HepG2 (cell line): ENCODE data around the gene KDELR3. TPM values are rescaled to one million over a fixed set of nuclear protein-coding genes. Genes with fewer than 3 reads are reported as not detected.

Experiments used
- CENPBD1 ChIP-seq: sonication (generic); formaldehyde crosslinking; IDR thresholded peaks from 2 replicates; pipeline ENCODE4 v1.8.0; 2022; ENCODE audit warnings: missing genetic modification reagents, low read depth, mild to moderate bottlenecking, borderline replicate concordance
- FOXK1 ChIP-seq: sonication (generic); formaldehyde crosslinking; IDR thresholded peaks from 2 replicates; pipeline ENCODE4 v1.4.0; 2020; ENCODE audit warnings: low read depth, missing genetic modification reagents, borderline replicate concordance
- HNRNPL ChIP-seq: fragments of 200-400 bp; formaldehyde crosslinking; IDR thresholded peaks from 2 replicates; pipeline ENCODE4 v1.6.1; 2017; ENCODE audit warnings: mild to moderate bottlenecking, low read depth, low read length
- RELA ChIP-seq: sonication (generic); formaldehyde crosslinking; IDR thresholded peaks from 2 replicates; pipeline ENCODE4 v1.4.0; 2020; ENCODE audit warnings: missing genetic modification reagents
- SALL2 ChIP-seq: sonication (generic); formaldehyde crosslinking; IDR thresholded peaks from 2 replicates; pipeline ENCODE4 v1.8.1; 2023; ENCODE audit warnings: mild to moderate bottlenecking, missing genetic modification reagents, inconsistent platforms
- ZNF225 ChIP-seq: sonication (generic); formaldehyde crosslinking; IDR thresholded peaks from 2 replicates; pipeline ENCODE4 v1.4.0; 2020; ENCODE audit warnings: mild to moderate bottlenecking, missing genetic modification reagents
- polyA plus RNA-seq, 8 experiments: library from polyadenylated mRNA; depleted of rRNA in 3 of 8; stranded (reverse) in 7 of 8; unstranded in 1 of 8; fragments of >200 nt; fragmentation: Illumina TruSeq in 4 of 8; extraction: Trizol in 4 of 8; gene quantifications; 2 replicates each; pipeline versions ENCODE4 v1.2.1 to v1.2.3, GENCODE V29; 2011 to 2016; ENCODE audit warnings: low read depth in 4 of 8, missing spikeins in 1 of 8, mixed read lengths in 1 of 8; ENCODE audit not compliant: insufficient read depth in 1 of 8
- total RNA-seq, 5 experiments: library from RNA; depleted of rRNA; stranded (reverse); fragments of >200 nt; fragmentation: Illumina TruSeq; extraction: Trizol; gene quantifications; 2 replicates each; pipeline ENCODE4 v1.2.3, GENCODE V29; 2016; ENCODE audit warnings: low read depth in 1 of 5
- TF ChIP-seq, protein P1 (sequence below): sonication (generic); formaldehyde crosslinking; IDR thresholded peaks from 2 replicates; pipeline ENCODE4 v1.5.0; 2020; ENCODE audit warnings: mild to moderate bottlenecking, missing genetic modification reagents
- TF ChIP-seq, protein P2 (sequence below), 2 experiments: fragments of 450-650 bp in 1 of 2; sonication (generic) in 1 of 2; formaldehyde crosslinking in 1 of 2; IDR thresholded peaks; 2 replicates each; pipeline versions ENCODE4 v1.6.1 to v1.8.0; 2016 to 2022; ENCODE audit warnings: antibody characterized with exemption in 1 of 2, mild to moderate bottlenecking in 1 of 2, missing genetic modification reagents in 1 of 2
- TF ChIP-seq, protein P3 (sequence below): sonication (generic); formaldehyde crosslinking; IDR thresholded peaks from 2 replicates; pipeline ENCODE4 v1.5.0; 2020; ENCODE audit warnings: mild to moderate bottlenecking, missing genetic modification reagents, borderline replicate concordance

KDELR3 gene
- total and polyA plus RNA-seq, 2 of the 13 experiments (the other 11 are each of a cell fraction or from before 2014, with no cell fraction given) = 24.2 to 65.7 TPM

DNA sequence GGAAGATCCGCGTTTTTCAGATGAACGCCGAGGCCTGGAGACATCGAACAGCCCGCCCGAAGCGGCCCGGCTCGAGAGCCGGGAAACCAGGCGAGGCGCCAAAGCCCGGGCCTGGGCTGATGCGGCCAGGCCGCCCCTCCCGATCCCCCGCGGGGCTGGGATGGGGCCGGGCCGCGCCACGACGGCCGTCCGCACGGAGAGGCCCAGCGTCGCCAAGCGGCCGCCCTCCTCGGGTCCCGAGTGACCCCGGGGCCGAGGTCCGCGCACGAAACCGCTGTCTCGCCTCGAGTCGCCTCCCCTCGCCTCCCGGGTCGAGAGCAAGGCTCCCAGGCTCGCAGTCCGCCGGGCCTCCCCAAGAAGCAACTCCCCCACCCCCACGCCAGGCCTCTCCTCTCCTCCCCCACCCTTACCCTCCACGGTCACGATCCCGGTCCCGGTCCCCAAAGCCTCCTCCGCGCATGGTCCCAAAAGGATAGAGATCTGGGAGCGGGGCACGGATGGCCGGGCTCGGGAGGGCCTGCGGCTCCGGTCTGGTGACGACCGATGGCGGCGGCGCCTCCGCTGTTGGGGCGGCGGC is 37.7 kb downstream of the KDELR3 start (continued):
- TF ChIP-seq, protein P1, sequence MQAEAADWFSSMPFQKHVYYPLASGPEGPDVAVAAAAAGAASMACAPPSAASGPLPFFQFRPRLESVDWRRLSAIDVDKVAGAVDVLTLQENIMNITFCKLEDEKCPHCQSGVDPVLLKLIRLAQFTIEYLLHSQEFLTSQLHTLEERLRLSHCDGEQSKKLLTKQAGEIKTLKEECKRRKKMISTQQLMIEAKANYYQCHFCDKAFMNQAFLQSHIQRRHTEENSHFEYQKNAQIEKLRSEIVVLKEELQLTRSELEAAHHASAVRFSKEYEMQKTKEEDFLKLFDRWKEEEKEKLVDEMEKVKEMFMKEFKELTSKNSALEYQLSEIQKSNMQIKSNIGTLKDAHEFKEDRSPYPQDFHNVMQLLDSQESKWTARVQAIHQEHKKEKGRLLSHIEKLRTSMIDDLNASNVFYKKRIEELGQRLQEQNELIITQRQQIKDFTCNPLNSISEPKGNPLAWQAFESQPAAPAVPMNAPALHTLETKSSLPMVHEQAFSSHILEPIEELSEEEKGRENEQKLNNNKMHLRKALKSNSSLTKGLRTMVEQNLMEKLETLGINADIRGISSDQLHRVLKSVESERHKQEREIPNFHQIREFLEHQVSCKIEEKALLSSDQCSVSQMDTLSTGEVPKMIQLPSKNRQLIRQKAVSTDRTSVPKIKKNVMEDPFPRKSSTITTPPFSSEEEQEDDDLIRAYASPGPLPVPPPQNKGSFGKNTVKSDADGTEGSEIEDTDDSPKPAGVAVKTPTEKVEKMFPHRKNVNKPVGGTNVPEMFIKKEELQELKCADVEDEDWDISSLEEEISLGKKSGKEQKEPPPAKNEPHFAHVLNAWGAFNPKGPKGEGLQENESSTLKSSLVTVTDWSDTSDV (CRISPR knock-in tag) = no peak
- TF ChIP-seq HNRNPL (0 out of 2 replicates have a peak, but pooled peaks have one; percentile 35), CENPBD1 (CRISPR knock-in tag) (no peak), SALL2 (CRISPR knock-in tag) (0 out of 2 replicates have a peak, but pooled peaks have one; percentile 12), RELA (CRISPR knock-in tag) (no peak), ZNF225 (CRISPR knock-in tag) (peak; percentile 48; the same call in 1 of the 2 replicates), FOXK1 (CRISPR knock-in tag) (no peak)
- TF ChIP-seq, protein P2, sequence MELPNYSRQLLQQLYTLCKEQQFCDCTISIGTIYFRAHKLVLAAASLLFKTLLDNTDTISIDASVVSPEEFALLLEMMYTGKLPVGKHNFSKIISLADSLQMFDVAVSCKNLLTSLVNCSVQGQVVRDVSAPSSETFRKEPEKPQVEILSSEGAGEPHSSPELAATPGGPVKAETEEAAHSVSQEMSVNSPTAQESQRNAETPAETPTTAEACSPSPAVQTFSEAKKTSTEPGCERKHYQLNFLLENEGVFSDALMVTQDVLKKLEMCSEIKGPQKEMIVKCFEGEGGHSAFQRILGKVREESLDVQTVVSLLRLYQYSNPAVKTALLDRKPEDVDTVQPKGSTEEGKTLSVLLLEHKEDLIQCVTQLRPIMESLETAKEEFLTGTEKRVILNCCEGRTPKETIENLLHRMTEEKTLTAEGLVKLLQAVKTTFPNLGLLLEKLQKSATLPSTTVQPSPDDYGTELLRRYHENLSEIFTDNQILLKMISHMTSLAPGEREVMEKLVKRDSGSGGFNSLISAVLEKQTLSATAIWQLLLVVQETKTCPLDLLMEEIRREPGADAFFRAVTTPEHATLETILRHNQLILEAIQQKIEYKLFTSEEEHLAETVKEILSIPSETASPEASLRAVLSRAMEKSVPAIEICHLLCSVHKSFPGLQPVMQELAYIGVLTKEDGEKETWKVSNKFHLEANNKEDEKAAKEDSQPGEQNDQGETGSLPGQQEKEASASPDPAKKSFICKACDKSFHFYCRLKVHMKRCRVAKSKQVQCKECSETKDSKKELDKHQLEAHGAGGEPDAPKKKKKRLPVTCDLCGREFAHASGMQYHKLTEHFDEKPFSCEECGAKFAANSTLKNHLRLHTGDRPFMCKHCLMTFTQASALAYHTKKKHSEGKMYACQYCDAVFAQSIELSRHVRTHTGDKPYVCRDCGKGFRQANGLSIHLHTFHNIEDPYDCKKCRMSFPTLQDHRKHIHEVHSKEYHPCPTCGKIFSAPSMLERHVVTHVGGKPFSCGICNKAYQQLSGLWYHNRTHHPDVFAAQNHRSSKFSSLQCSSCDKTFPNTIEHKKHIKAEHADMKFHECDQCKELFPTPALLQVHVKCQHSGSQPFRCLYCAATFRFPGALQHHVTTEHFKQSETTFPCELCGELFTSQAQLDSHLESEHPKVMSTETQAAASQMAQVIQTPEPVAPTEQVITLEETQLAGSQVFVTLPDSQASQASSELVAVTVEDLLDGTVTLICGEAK (IDR thresholded peaks at IDR 0.05) = no peak
- TF ChIP-seq, protein P2 (CRISPR knock-in tag; IDR thresholded peaks at IDR 0.05) = peak; percentile 42; the same call in 1 of the 2 replicates
- TF ChIP-seq, protein P3, sequence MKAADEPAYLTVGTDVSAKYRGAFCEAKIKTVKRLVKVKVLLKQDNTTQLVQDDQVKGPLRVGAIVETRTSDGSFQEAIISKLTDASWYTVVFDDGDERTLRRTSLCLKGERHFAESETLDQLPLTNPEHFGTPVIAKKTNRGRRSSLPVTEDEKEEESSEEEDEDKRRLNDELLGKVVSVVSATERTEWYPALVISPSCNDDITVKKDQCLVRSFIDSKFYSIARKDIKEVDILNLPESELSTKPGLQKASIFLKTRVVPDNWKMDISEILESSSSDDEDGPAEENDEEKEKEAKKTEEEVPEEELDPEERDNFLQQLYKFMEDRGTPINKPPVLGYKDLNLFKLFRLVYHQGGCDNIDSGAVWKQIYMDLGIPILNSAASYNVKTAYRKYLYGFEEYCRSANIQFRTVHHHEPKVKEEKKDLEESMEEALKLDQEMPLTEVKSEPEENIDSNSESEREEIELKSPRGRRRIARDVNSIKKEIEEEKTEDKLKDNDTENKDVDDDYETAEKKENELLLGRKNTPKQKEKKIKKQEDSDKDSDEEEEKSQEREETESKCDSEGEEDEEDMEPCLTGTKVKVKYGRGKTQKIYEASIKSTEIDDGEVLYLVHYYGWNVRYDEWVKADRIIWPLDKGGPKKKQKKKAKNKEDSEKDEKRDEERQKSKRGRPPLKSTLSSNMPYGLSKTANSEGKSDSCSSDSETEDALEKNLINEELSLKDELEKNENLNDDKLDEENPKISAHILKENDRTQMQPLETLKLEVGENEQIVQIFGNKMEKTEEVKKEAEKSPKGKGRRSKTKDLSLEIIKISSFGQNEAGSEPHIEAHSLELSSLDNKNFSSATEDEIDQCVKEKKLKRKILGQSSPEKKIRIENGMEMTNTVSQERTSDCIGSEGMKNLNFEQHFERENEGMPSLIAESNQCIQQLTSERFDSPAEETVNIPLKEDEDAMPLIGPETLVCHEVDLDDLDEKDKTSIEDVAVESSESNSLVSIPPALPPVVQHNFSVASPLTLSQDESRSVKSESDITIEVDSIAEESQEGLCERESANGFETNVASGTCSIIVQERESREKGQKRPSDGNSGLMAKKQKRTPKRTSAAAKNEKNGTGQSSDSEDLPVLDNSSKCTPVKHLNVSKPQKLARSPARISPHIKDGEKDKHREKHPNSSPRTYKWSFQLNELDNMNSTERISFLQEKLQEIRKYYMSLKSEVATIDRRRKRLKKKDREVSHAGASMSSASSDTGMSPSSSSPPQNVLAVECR (CRISPR knock-in tag) = 0 out of 2 replicates have a peak, but pooled peaks have one; percentile 1
